HL-60 (cell line): ENCODE data around the gene JARID2.

Experiments used
- GABPA ChIP-seq: IDR thresholded peaks from 2 replicates; pipeline ENCODE4 v1.6.1; 2012; ENCODE audit warnings: low read depth
- REST ChIP-seq: IDR thresholded peaks from 2 replicates; pipeline ENCODE4 v1.6.1; 2012; ENCODE audit warnings: low read depth; ENCODE audit not compliant: insufficient replicate concordance
- SPI1 ChIP-seq: IDR thresholded peaks from 2 replicates; pipeline ENCODE4 v1.6.1; 2012; ENCODE audit warnings: low read depth, mild to moderate bottlenecking, borderline replicate concordance
- TF ChIP-seq, protein P1 (sequence below): IDR thresholded peaks from one replicate; pipeline ENCODE4 v1.5.1; 2011; ENCODE audit warnings: low read length, control low read depth, inconsistent platforms; ENCODE audit not compliant: insufficient read depth

DNA sequence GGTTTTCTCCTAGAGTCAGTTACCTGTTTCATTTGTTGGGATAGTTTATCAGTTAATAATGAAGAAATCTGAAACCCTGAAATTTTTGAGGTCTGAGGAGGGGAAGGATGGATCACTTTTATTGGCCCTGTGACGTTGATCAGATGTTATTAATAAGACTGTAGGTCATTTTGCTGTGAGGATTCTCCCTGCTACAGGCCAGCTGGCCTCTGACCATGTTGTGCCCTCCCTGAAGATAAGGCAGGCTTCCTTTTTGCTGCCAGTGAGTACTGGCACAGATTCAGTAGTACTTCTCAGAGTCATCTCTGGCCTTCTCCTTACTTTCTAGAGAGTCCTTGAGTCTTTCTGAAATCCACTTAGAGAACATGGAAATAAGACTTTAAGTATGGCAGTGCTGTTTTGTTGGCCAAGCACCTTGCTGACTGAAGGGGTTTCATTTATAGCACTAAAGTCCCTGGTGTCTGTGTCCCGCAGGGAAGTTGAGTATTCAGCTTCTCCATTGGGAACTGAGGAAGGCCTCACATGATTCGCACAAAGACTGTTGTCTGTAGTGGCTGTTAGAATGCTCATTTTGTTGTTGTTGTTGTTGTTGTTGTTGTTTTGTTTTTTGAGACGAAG lies 214.3 kb downstream of the JARID2 start:
- TF ChIP-seq, protein P1, sequence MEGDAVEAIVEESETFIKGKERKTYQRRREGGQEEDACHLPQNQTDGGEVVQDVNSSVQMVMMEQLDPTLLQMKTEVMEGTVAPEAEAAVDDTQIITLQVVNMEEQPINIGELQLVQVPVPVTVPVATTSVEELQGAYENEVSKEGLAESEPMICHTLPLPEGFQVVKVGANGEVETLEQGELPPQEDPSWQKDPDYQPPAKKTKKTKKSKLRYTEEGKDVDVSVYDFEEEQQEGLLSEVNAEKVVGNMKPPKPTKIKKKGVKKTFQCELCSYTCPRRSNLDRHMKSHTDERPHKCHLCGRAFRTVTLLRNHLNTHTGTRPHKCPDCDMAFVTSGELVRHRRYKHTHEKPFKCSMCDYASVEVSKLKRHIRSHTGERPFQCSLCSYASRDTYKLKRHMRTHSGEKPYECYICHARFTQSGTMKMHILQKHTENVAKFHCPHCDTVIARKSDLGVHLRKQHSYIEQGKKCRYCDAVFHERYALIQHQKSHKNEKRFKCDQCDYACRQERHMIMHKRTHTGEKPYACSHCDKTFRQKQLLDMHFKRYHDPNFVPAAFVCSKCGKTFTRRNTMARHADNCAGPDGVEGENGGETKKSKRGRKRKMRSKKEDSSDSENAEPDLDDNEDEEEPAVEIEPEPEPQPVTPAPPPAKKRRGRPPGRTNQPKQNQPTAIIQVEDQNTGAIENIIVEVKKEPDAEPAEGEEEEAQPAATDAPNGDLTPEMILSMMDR = no peak
- TF ChIP-seq SPI1 (no peak), REST (no peak), GABPA (no peak)
